Left colon (tissue), 2 donors: ENCODE measurements around the gene SERINC4. TPM values are rescaled to one million over a fixed set of nuclear protein-coding genes. Genes with fewer than 3 reads are reported as not detected.
"Not testable (repeated sequence)": the region's sequence is repeated elsewhere in the genome, so short reads cannot be mapped to it uniquely, and the experiment has no call there.

ENCODE experiments used
- ATAC-seq: fragments of 200-7000 bp; cut with Tn5 transposase; one replicate; pipeline ENCODE4 v1.9.1; 2020; ENCODE audit warnings: mild to moderate bottlenecking, moderate library complexity
- DNase-seq, 2 donors: peaks; one replicate each; pipeline ENCODE4 v3.0.0-alpha.2; 2020
- intact Hi-C, 2 donors: fragments of 100-400 bp; cut with DNase I in 1 of 2; cut with micrococcal nuclease in 1 of 2; formaldehyde crosslinking; loops; one replicate each; pipeline versions ENCODE4 v1.11.2 to v1.14.0; 2022; cut with DNase I, micrococcal nuclease
- long read RNA-seq: library from polyadenylated mRNA; unstranded; transcript quantifications from one replicate; pipeline ENCODE4 v2.0.0, GENCODE V29; 2021
- total RNA-seq, 2 donors: library from RNA; stranded (reverse); fragmentation: NEBNext Ultra II Directional; extraction: Animal tissue kit (Norgen Biotek cat#: 25700); gene quantifications; one replicate each; pipeline ENCODE4 v1.2.1, GENCODE V29; 2021
- donor health status: DM: no; HTN: no; CAD: no.
- donor health status: DM: yes; HTN: yes; CAD: no.

Gene SERINC4
- total RNA-seq: under 1 TPM in 1 of 2 donors, not detected in 1; 0.12 TPM
- long read RNA-seq, partial matches to known transcripts: 0 of 1 reads
- long read RNA-seq, other reads (novel, unspliced or antisense): 1 of 1 reads

GRCh38 chr15:43799945-43800285, at the start of gene SERINC4:
Gene SERINC4, minus strand, starts transcription at chr15:43800220. Its CDS starts 234 bp downstream, at chr15:43799986.
- ATAC-seq (peak; percentile 0), DNase-seq (no peak)
- intact Hi-C loops: no loop called here

- no peak for ATAC-seq
These were observed 45.4 kb upstream of the SERINC4 start for GRCh38 chr15:43845421-43845820.

GRCh38 chr15:43832485-43832884, 32.5 kb upstream of the SERINC4 start:
- ATAC-seq, intact Hi-C loops, DNase-seq: not testable (repeated sequence)

More at GRCh38 chr15:43845421-43845820, 45.4 kb upstream of the SERINC4 start:
- DNase-seq: no peak
- intact Hi-C loops: no loop called here

- intact Hi-C loops, DNase-seq, ATAC-seq: not testable (repeated sequence)
These were observed 31.6 kb upstream of the SERINC4 start for GRCh38 chr15:43831519-43832052.

GRCh38 chr15:43830691-43831275, 30.8 kb upstream of the SERINC4 start:
- intact Hi-C loops, DNase-seq, ATAC-seq: not testable (repeated sequence)

GRCh38 chr15:43829951-43830540, 30.0 kb upstream of the SERINC4 start:
- DNase-seq, intact Hi-C loops, ATAC-seq: not testable (repeated sequence)

GRCh38 chr15:43828061-43828657, 28.1 kb upstream of the SERINC4 start:
- intact Hi-C loops: no loop called here
- ATAC-seq: no peak
- DNase-seq: no peak

GRCh38 chr15:43826508-43827341, 26.7 kb upstream of the SERINC4 start, which contains the start of gene WDR76:
Gene WDR76, plus strand, starts transcription at chr15:43827002. Its CDS starts 31 bp downstream, at chr15:43827033.
- ATAC-seq: peak; percentile 84
- intact Hi-C loops: no loop called here

GRCh38 chr15:43826029-43826507, 26.0 kb upstream of the SERINC4 start:
- DNase-seq (no peak), ATAC-seq (no peak)
- intact Hi-C loops: no loop called here

More at GRCh38 chr15:43826508-43827341, 26.7 kb upstream of the SERINC4 start, which contains the start of gene WDR76:
- DNase-seq: peak; percentile 83 to 91

GRCh38 chr15:43825305-43825704, 25.3 kb upstream of the SERINC4 start:
- intact Hi-C loops: not testable (repeated sequence)

GRCh38 chr15:43824302-43825246, 24.6 kb upstream of the SERINC4 start, which contains the start of gene MFAP1:
Gene MFAP1, minus strand, starts transcription at chr15:43824690. Its CDS starts 121 bp downstream, at chr15:43824569.
- ATAC-seq: peak; percentile 90
- peak; percentile 95 to 97 for DNase-seq
- intact Hi-C loops: no loop called here

More at GRCh38 chr15:43825305-43825704, 25.3 kb upstream of the SERINC4 start:
- not testable (repeated sequence) for ATAC-seq, DNase-seq

- DNase-seq (no peak), ATAC-seq (no peak)
- intact Hi-C loops: no loop called here
These were observed 21.5 kb upstream of the SERINC4 start for GRCh38 chr15:43821505-43821904.

- intact Hi-C loops: not testable (repeated sequence)
These were observed 15.0 kb upstream of the SERINC4 start for GRCh38 chr15:43815064-43815463.

GRCh38 chr15:43808960-43809678, 9.1 kb upstream of the SERINC4 start:
- ATAC-seq (no peak), DNase-seq (no peak)
- intact Hi-C loops: no loop called here

More at GRCh38 chr15:43815064-43815463, 15.0 kb upstream of the SERINC4 start:
- not testable (repeated sequence) for ATAC-seq, DNase-seq

GRCh38 chr15:43808435-43808950, 8.5 kb upstream of the SERINC4 start:
- ATAC-seq: peak; percentile 57
- intact Hi-C loops: no loop called here
- DNase-seq: no peak

GRCh38 chr15:43802676-43803075, 2.7 kb upstream of the SERINC4 start:
- ATAC-seq, intact Hi-C loops, DNase-seq: not testable (repeated sequence)
